Right ventricle myocardium inferior (tissue), 1 donor: ENCODE data around the gene VENTX. TPM values are rescaled to one million over a fixed set of nuclear protein-coding genes. Genes with fewer than 3 reads are reported as not detected.

Experiments used
- ATAC-seq: fragments of 200-7000 bp; cut with Tn5 transposase; one replicate; pipeline ENCODE4 v1.9.1; 2020; ENCODE audit warnings: mild to moderate bottlenecking, moderate library complexity
- DNase-seq: peaks from one replicate; pipeline ENCODE4 v3.0.0; 2021; ENCODE audit errors: missing footprints
- intact Hi-C: fragments of 100-400 bp; cut with DNase I; formaldehyde crosslinking; loops from one replicate; pipeline ENCODE4 v1.11.0; 2022
- total RNA-seq: library from RNA; stranded (reverse); fragmentation: NEBNext Ultra II Directional; extraction: Animal tissue kit (Norgen Biotek cat#: 25700); gene quantifications from one replicate; pipeline ENCODE4 v1.2.1, GENCODE V29; 2021
- donor health status: DM: no; HTN: yes; CAD: no; lungs with severe emphysema.

VENTX gene
- total RNA-seq, 1 donor from 2014 or later, result 0.54 TPM

GRCh38 chr10:133248334-133248715 is 10.7 kb downstream of the VENTX start:
- ATAC-seq (no peak), DNase-seq (no peak)
- intact Hi-C loops, result no loop called here

GRCh38 chr10:133249094-133249780 is 11.6 kb downstream of the VENTX start:
- ATAC-seq, result no peak
- intact Hi-C loops, result no loop called here
- DNase-seq, result no peak

GRCh38 chr10:133249975-133250754 is 12.5 kb downstream of the VENTX start:
- DNase-seq, result no peak
- intact Hi-C loops, result no loop called here

GRCh38 chr10:133251388-133252222 is 13.9 kb downstream of the VENTX start:
- intact Hi-C loops, result no loop called here
- no peak for DNase-seq
- no peak for ATAC-seq

More at GRCh38 chr10:133249975-133250754, 12.5 kb downstream of the VENTX start:
- no peak for ATAC-seq

GRCh38 chr10:133252223-133252552 is 14.5 kb downstream of the VENTX start:
- intact Hi-C loops, result no loop called here
- no peak for DNase-seq
- no peak for ATAC-seq

- no peak for ATAC-seq
- DNase-seq, result no peak
- intact Hi-C loops, result no loop called here
These were observed 15.8 kb downstream of the VENTX start for GRCh38 chr10:133253361-133253955.

- ATAC-seq (no peak), DNase-seq (no peak)
- intact Hi-C loops, result no loop called here
These were observed 16.9 kb downstream of the VENTX start for GRCh38 chr10:133254421-133255120.

GRCh38 chr10:133255323-133255722 is 17.7 kb downstream of the VENTX start:
- DNase-seq (no peak), ATAC-seq (no peak)
- intact Hi-C loops, result no loop called here

GRCh38 chr10:133257489-133258065 is 19.9 kb downstream of the VENTX start:
- DNase-seq (peak; percentile 90), ATAC-seq (peak; percentile 21)
- intact Hi-C loops, result no loop called here

- ATAC-seq (no peak), DNase-seq (no peak)
- intact Hi-C loops, result no loop called here
These were observed 20.6 kb downstream of the VENTX start for GRCh38 chr10:133258066-133258817.

- peak; percentile 26 for ATAC-seq
- DNase-seq, result peak; percentile 92
- intact Hi-C loops, result no loop called here
These were observed 21.4 kb downstream of the VENTX start for GRCh38 chr10:133258818-133259601.

GRCh38 chr10:133259602-133259989 is 21.9 kb downstream of the VENTX start:
- intact Hi-C loops, result no loop called here
- DNase-seq, result no peak
- no peak for ATAC-seq

GRCh38 chr10:133260895-133261725 is 23.5 kb downstream of the VENTX start:
- DNase-seq, result peak; percentile 83
- ATAC-seq, result peak; percentile 49
- intact Hi-C loops, result loop anchor here (5.0 kb wide), 1 partner anchor 46 kb away; the partner anchor contains the start of genes TUBGCP2 and ZNF511

GRCh38 chr10:133261726-133262325 is 24.2 kb downstream of the VENTX start:
- peak; percentile 86 for ATAC-seq
- peak; percentile 96 for DNase-seq
- intact Hi-C loops, result loop anchor here (5.0 kb wide), 1 partner anchor 45 kb away; the partner anchor contains the start of genes TUBGCP2 and ZNF511

GRCh38 chr10:133262696-133263095 is 25.0 kb downstream of the VENTX start:
- DNase-seq (no peak), ATAC-seq (no peak)
- intact Hi-C loops, result loop anchor here (5.0 kb wide), 1 partner anchor 45 kb away; the partner anchor contains the start of genes TUBGCP2 and ZNF511
